ENCODE results near the gene IRX2.

IRX2 gene

DNA sequence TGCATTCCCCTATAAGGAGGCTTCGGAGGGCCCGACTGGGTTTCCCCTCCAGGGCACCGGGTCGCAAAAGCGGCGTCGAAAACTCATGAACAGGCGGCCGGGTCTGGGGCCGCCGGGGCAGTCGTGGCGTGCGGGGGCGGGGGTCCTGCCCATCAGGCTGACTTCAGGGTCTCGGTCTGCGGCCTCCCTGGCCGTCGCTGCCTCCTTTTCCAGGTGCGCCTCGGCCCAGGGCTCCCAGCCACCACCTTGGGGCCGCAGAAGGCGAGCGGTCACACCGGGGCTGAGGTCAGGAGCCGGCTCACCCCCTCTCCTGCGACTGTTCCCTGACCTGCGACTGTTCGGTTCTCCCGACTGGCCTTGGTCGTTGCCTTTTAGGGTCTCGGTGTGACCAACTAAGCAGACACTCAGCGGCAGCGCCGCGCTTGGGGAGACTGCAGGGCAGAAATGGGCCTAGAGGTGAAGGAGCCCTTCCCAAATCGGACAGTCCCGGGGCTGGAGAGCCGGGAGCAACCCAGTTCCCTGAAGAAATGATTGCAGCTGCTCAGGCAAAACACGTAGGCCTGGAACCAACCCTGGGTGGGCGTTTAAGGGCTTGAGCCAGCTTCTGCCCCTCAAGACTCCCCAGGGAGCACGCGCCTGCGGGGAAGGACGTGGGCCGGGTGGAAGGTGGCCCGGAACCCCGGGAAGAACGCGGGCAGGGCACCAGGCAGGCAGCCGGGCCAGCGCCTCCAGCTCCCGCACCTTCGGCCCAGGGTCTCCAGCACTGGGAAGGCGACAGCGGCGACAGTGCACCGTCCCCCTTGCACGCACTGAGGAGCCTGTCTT lies 11.2 kb downstream of the IRX2 start:
- no peak for DNase-seq

DNA sequence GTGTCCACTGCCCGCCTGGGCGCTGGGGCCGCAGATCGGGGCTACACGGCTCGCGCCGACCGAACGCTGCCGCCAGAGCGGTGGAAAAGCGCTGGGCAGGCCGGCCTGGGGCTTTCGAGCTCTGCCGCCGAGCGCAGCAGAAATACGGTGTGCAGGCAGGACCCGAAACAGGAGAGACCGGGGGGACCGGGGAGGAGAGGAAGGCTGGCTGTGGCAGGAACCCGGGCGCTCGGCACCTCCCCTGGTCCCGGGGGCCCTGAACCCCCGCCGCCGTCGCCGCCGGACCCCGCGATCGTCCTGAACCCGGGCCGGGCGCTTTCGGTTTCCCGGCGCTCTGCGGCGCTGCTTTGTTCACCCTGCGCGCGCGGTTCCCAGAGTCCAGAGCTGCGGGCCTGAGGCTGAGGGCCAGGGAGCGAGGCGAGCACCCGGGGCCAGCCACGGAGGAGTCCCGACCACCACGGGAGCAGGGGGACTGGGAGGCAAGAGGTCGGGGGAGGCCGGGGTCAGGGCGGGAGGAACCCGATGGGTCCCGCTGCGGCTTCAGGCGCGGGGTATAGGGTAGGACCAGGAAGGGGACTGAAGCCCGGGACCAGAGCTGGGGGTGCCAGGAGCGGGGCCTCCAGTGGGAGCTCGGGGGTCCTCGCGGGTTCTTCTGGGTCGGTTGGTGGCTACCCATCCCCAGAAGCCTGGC lies 12.0 kb downstream of the IRX2 start:
- no peak for DNase-seq

DNA sequence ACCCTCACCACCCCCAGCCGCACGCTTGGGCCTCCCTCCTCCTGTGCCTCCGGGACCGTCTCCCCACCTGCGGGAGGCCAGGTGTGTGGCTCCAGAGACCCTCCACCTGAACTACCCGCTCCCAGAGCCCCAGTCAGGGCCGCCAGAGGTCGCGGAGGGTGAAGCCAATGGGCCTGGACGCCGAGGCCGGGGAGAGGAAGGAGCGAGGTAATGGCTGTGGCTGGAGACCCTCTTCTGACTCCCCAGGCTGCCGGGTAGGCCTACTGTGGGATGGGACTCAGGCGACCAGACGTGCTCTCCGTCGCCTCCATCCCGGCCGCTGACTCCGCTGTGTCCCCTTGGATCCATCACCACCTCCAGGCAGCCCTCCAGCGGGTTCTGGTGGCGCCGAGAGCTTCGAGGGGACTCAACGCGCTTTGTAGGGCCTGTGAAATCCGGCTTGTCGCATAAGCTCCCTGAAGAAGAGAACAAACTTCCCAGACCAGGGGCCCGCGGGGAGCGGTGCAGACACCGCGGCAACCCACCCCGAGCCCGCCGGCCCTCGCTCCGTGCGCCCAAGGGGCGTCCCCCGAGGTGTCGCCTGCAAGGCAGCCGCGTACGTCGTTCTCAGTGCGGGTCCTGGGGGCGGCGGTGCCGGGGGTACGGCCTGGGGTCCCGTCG lies 12.6 kb downstream of the IRX2 start:
- DNase-seq: no peak

DNA sequence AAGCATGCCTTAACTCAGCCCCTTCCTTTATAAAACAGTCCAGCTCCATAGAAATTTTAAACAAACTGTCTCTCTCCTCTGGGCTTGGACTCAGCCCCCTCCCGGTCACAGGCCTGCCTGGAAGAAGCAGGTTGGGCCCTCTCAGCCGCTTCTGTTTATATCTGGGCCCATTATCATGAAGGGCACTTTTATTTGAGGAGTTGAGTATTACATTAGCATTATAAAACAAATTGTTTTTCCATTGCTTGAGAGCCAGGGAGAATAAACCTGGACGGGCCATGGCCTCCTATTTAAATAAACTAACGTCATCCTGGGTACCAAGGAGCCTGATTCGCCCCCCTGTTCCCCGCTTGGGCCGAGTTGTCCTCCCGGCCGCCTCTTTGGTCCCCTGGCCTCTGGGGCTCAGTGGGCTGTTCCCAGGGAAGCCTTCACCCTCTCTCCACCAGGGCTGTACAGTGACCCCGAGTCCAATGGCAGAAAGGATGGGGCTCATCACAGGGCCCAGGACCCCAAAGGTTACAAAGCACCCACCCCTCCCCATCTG lies 13.2 kb downstream of the IRX2 start:
- no peak for DNase-seq

GRCh38 chr5:2737273-2738155 lies 14.0 kb downstream of the IRX2 start:
- DNase-seq: no peak

DNA sequence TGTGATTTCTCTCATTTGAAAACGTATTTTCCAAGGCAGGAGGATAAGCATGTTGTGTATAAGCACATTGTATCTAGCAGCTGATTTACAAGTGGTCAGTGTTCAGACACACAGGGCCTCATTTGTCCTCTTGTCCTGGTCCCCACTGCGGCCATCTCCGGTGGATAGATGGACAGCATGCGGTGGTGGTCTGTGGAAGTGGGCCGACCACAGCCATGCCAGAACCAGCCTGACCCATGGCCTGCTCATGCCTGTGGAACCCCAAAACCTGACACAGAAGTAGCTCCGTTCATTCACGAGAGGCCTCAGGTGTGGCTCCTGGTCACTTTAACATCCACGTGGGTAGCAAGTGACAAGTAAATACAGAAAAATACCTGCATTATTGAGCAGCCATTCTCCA lies 14.6 kb downstream of the IRX2 start:
- DNase-seq: no peak

GRCh38 chr5:2735996-2736395 lies 15.5 kb downstream of the IRX2 start:
- DNase-seq: no peak

DNA sequence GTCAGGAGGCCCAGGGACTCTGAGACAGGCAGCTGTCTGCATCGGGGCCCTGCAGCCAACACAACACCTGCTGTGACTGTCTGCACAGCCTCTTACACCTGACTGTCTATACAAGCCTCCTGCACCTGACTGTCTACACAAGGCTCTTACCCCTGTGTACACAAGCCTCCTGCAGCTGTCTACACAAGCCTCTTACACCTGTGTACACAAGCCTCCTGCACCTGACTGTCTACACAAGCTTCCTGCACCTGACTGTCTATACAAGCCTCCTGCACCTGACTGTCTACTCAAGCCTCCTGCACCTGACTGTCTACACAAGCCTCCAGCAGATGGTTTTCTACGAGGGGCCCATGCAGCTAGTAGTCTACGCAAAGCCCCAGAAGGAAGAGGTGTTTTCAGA lies 18.6 kb downstream of the IRX2 start:
- peak; percentile 78 for DNase-seq

DNA sequence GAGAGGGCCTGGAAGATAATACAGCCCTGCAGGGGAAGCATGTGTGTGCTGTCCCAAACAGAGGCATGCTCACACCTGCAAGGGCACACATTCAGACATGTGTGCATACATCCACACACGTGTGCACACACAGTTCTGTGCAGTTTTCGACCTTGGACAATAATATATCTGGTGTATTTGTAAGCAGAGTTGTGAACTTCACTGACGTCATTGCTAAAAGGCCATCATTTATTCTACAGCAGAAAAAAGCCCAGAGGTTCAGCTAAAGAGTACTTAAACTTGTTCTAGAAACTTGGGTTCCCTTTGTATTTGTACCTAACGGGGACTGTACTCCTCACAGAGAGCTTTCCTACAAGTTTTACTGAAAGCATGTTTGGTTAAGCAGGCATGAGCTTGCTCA lies 19.5 kb downstream of the IRX2 start:
- no peak for DNase-seq

- no peak for DNase-seq
Measured at GRCh38 chr5:2729189-2729588, 22.3 kb downstream of the IRX2 start.

- DNase-seq: no peak
Measured at GRCh38 chr5:2727550-2727949, 23.9 kb downstream of the IRX2 start.

GRCh38 chr5:2725980-2726765 lies 25.3 kb downstream of the IRX2 start:
- no peak for DNase-seq

GRCh38 chr5:2724831-2725230 lies 26.6 kb downstream of the IRX2 start:
- no peak for DNase-seq

DNA sequence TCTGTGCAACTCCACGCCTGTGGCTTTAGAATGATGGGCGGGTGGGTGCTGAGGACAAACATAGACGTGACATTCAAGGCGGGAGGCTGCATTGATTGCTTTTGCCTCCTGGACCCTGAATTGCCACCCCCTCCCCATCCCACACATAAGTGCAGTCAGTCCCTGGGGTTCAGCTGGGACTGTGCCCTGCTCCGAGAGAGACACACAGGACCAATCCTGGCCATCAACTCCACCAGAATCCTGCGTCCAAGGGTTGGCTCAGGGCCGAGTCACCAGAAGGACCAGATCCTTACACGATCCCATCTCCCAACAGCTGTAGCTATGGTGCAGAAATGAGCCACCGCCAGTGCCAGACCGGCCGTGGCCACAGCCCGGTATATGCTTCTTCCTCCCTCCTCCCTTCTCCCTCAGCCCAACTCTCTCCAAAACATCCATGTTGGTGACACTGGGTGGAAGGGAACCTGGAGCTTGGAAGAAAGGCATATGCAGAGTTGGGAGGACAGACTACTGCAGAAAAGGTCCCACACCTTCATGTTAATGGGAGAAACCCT lies 27.4 kb downstream of the IRX2 start:
- DNase-seq: no peak

DNA sequence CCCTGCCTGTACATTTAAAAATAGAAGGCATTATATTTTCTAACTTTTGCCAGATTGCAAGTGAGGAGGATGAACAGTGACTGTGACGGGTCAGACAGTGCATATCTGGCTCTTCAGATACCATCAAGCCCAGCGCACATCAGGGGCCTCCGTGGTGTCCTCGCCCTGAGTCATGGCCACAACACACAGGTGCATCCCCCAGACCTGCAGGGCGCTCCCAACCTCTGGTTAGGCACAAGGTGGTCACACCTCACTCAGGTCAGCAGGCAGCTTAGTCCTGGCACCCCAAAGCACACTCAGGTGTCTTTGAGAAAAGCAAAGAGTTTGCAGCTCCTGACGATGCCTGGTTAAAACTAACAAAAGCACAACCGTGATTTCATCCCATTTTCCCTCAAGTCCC lies 28.6 kb downstream of the IRX2 start:
- no peak for DNase-seq

- DNase-seq: no peak
Measured at GRCh38 chr5:2721385-2722138, 29.9 kb downstream of the IRX2 start.

- no peak for DNase-seq
Measured at GRCh38 chr5:2719332-2719731, 32.1 kb downstream of the IRX2 start.

DNA sequence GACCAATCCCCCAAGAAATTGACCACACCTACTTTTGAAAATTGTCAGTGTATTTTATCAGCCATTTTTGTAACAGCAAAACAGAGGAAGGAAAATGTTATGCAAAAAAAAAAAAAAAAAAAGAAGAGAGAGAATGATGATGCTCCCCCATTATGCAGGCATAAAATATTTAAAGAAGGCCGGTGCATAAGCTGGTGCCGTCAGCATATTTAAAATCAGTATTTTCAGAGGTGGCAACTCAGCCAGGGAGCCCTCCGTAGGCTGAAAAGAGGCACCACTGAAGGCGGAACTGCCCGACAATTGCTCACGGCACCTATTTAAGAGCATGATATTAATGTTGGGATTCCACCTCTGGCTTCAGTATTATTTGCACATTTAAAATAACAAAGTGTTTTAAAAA lies 33.4 kb downstream of the IRX2 start:
- no peak for DNase-seq

DNA sequence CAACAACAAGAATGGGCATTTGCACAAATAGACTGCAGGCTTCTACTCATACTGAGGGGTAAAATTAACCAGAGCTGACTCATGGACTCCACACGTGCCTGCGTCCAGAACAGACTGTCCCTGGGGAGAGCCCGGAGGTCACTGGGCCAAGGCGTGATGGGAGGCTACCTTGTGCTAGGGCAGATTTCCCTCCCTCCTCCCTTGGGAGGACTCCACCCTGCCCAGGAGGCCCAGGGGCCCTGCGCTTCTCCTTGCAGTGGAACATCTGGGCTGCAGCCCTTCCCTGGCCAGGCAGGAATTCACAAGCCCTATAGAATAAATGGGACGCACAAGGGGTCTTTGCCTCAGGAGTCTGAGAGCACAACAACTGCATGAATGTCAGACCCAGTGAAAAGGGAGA lies 35.6 kb downstream of the IRX2 start:
- no peak for DNase-seq

DNA sequence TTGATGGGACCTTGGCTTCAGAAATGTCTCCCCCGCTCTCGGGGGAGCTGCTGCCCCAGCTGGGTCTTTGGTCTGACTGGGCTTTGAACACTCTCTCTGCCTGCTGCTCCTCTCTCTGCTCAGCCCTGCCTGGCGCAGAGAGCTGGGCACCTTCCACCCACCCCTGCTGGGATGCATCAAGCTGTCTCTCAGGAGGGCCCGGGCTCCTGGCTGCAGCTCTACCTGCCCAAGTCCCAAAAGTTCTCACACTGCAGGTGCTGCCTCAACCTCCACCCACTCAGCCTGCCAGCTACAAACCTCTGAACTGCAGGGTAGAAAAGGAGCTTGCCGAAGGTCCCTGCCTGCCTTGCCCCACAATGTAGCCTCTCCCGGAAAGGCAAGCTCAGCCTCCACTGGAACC lies 36.7 kb downstream of the IRX2 start:
- DNase-seq: no peak

DNA sequence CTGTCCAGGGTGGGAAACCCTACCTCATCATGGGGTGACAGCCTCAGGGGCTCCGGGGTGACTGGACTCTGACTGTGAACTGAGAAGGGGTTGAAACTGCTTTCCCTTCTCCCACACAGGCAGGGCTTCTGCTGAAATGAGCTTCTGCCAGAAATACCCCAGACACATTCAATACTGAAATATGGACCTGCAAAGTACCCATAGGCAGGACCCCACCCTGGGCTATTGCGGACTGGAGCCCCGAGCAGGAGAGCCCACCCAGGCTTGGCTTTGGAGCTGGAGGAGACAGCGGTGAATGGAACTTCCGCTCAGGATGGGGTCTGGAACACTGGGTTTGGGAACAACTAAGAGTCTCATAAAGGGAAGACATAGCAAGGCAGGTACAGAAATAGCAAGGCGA lies 37.5 kb downstream of the IRX2 start:
- no peak for DNase-seq
